GM04504 (cell line): ENCODE results near the gene DIPK2A.
A peak's percentile ranks its signal among the peaks of the same experiment; 100 is the strongest.

Experiments
- DNase-seq: peaks from one replicate; pipeline ENCODE4 v3.0.0-alpha.2; 2012; ENCODE audit warnings: low read depth

Gene DIPK2A

GRCh38 chr3:143971359-143972154 lies at the start of gene DIPK2A:
Gene DIPK2A, plus strand, starts transcription at chr3:143971823. Its CDS starts 510 bp downstream, at chr3:143972333.
- DNase-seq, result peak; percentile 84

DNA sequence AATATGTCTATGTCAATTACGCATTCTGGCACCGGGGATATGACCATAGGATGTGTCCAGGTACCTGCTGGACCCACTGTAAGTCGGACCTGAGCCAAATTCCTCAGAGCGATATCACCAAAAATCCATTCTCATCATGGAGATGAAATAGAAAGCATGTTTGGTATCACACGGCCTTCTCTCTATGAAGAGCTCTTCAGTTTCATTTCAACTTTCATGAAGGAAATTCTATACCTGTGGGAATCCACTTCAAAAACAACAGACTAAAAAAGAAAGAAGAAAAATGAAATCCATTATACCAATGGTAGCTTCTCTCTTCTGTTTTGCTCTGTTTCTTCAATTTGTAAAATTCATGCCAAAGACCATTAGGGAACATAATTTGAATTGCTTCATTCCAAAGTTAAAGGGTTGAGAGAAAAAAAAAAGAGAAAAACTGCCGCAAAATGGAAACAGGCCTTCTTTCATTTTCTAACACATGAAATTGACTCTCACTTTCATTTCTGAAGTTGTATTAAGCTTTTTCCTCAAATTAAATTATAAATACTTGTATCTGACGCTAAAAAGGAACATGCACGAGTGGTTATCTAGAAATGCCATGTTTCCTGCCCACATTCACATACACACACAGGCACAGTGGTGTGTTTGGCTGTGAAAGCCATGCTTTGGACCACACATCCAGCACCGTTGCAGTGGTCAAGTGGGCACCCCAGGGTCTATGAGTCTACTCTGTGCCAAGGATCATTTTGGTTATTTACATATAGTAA lies 46.9 kb upstream of the DIPK2A start:
- DNase-seq, result no peak

- DNase-seq, result no peak
Observed at GRCh38 chr3:143928056-143928455, 43.6 kb upstream of the DIPK2A start.

- no peak for DNase-seq
Observed at GRCh38 chr3:143928541-143929255, 42.9 kb upstream of the DIPK2A start.

DNA sequence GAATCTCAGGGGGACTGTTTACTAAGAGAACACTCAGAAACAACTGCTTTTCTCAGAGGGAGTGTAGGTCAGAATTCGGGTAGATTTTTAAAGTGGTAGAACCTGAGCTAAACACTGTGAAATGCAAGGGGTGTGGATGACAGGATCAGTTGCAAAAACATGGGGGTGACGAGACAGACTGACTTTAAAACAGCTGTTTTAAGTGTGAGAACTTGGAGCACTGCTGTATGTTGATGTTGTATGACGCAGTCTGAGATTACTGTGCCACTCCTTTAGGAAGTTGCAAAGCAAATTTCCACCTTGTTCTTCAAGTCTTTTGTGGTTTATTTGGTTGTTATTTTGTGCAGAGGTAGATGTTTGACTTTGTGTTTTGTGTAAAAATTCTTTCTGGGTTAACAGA lies 36.8 kb upstream of the DIPK2A start:
- DNase-seq, result no peak

DNA sequence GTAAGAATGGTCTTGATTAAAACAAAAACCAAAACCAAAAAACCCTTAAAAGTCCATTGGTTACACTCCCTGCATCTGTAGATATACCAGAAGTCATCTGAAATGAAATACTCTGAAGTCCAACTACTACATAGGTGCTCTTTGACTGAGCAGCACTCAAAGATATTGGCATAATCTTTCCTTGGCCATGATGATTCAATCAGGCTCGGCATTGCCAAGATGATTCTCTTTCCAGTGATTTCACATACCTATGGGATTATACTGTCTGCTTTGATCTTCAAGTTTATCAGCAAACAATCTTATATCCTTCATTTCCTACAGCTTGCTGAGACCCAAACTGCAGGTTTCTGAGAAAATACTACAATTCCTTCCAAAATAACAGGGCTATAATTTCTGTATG lies 35.9 kb upstream of the DIPK2A start:
- DNase-seq, result no peak

DNA sequence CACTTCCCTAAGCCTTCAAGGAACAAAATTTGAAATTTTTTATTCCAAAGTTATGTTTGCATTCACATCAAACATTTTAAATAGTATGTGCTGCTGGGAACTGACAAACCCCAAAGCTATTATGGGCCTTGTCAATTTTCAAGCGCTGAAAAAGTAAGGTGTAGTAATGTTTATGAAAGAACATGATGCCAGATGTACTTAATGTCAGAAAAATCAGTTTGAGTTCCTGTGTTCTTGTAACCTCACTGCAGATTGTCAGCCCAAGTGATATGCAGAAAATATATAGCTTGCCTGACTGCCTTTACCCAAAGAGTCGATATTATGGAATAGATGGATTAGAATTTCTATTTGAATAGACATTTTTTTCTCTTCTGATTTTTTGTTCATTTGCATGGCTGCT lies 20.8 kb upstream of the DIPK2A start:
- no peak for DNase-seq

GRCh38 chr3:143951351-143951971 lies 20.2 kb upstream of the DIPK2A start:
- DNase-seq, result no peak

DNA sequence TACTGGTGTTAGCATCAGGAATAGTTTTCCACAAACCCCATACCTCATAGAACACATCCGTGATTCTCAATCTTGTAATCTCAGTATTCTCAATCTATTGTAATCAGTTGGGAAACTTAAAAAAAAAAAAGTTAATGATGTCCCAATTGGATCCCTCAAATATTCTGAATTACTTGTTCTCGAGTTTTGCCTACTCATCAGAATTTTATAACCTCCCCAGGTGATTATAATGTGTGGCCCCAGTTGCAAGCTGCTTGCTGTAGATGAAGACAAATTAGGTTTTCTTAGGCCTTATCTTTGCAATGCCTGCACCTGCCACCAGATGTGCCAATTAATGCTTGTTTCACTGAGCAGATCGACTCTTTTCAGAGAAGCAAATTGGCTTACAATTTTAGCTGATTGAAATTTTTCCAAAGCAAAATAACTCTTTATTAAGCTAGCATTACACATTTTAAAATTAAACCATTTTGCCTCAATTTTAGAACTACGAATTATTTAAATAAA lies 19.0 kb upstream of the DIPK2A start:
- DNase-seq, result no peak

GRCh38 chr3:143955113-143955512 lies 16.5 kb upstream of the DIPK2A start:
- DNase-seq, result no peak

- no peak for DNase-seq
Observed at GRCh38 chr3:143956838-143957237, 14.8 kb upstream of the DIPK2A start.

GRCh38 chr3:143957453-143957852 lies 14.2 kb upstream of the DIPK2A start:
- no peak for DNase-seq

GRCh38 chr3:143958966-143959365 lies 12.7 kb upstream of the DIPK2A start:
- no peak for DNase-seq

- DNase-seq, result no peak
Observed at GRCh38 chr3:143961342-143961741, 10.3 kb upstream of the DIPK2A start.

GRCh38 chr3:143963946-143964345 lies 7.7 kb upstream of the DIPK2A start:
- DNase-seq, result no peak

GRCh38 chr3:143970773-143971358 lies 757 bp upstream of the DIPK2A start:
- DNase-seq, result no peak

GRCh38 chr3:143972155-143972504 lies 507 bp downstream of the DIPK2A start:
- no peak for DNase-seq

- peak; percentile 42 for DNase-seq
Observed at GRCh38 chr3:143972505-143973258, 1.1 kb downstream of the DIPK2A start.

GRCh38 chr3:143973259-143974021 lies 1.8 kb downstream of the DIPK2A start:
- peak; percentile 52 for DNase-seq
